MCF 10A (cell line): ENCODE results near the gene ADD3. TPM values are rescaled to one million over a fixed set of nuclear protein-coding genes. Genes with fewer than 3 reads are reported as not detected.

Experiments used
- BruUV-seq: library from RNA; stranded (reverse); fragments of 400-500 nt; replicated peaks from 2 replicates; lab custom pipeline; 2021; lab: Mats Ljungman, UMichigan
- CTCF ChIA-PET: fragments of 300-600 bp; sonication (Branson Sonifier 250); formaldehyde crosslinking; extraction: SDS; loops from one replicate; lab custom pipeline; 2021; ENCODE audit warnings: antibody characterized with exemption, inconsistent platforms; lab: Yijun Ruan, JAX
- POLR2A ChIA-PET: fragments of 300-600, 350-650 bp; sonication (Branson Sonifier 250); formaldehyde crosslinking; extraction: SDS; loops from one replicate; lab custom pipeline; 2020; ENCODE audit warnings: antibody characterized with exemption, inconsistent platforms; lab: Yijun Ruan, JAX
- DNase-seq: peaks from one replicate; pipeline ENCODE4 v3.0.0-alpha.2; 2018; ENCODE audit not compliant: unreplicated experiment
- H3K27ac Mint-ChIP-seq: one replicate; pipeline ENCODE4 v1.8.0; 2022; ENCODE audit warnings: mild to moderate bottlenecking, low read depth, mixed read lengths; ENCODE audit not compliant: unreplicated experiment
- H3K27me3 Mint-ChIP-seq: one replicate; pipeline ENCODE4 v1.8.0; 2022; ENCODE audit warnings: mixed read lengths; ENCODE audit not compliant: insufficient read depth, unreplicated experiment
- H3K36me3 Mint-ChIP-seq: one replicate; pipeline ENCODE4 v1.8.0; 2022; ENCODE audit warnings: mild to moderate bottlenecking, moderate library complexity, mixed read lengths; ENCODE audit not compliant: insufficient read depth, unreplicated experiment
- H3K4me1 Mint-ChIP-seq: one replicate; pipeline ENCODE4 v1.8.0; 2022; ENCODE audit warnings: mixed read lengths; ENCODE audit not compliant: insufficient read depth, unreplicated experiment
- H3K4me3 Mint-ChIP-seq: one replicate; pipeline ENCODE4 v1.8.0; 2022; ENCODE audit warnings: mild to moderate bottlenecking, moderate library complexity, mixed read lengths; ENCODE audit not compliant: unreplicated experiment
- H3K9me3 Mint-ChIP-seq: one replicate; pipeline ENCODE4 v1.8.0; 2022; ENCODE audit warnings: mixed read lengths; ENCODE audit not compliant: unreplicated experiment
- intact Hi-C: fragments of 100-400 bp; cut with micrococcal nuclease; formaldehyde crosslinking; loops from 2 replicates; pipeline ENCODE4 v1.14.1; 2022
- total RNA-seq: library from RNA; stranded (reverse); gene quantifications from 2 replicates; pipeline ENCODE4 v1.2.3, GENCODE V29; 2022
- TF ChIP-seq, protein P1 (sequence below): fragments of 200-600 bp; IDR thresholded peaks from one replicate; pipeline ENCODE4 v1.8.0; 2022; ENCODE audit warnings: antibody characterized with exemption, mild to moderate bottlenecking; ENCODE audit not compliant: unreplicated experiment

Gene ADD3
- total RNA-seq, 1 experiment from 2014 or later: 14.5 TPM

DNA sequence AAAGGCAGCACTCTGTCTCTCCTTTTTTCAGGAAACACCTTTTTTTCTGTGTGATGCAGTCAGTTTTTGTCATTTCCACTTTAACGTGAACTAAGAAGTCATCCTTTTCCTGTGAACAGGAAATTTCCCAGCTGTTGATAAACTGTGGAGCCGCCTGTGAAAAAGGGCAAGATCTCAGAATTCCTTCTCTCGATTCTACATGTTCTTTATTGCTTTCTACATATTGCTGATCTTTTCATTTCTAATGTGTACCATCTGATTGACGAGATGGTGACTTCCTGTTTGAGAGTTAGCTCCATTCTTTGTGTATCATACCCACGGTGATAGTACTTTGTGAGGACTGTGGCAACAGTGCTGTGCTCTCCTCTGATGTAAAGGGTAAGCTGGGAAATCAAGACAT is 50.4 kb downstream of the ADD3 start:
- ChIA-PET POLR2A (interaction anchor here (0.6 to 1.6 kb wide), 2 partner anchors 19 to 135 kb away, joined by 3 read pairs; partner anchors contain the start of gene XPNPEP1), CTCF (interaction anchor here (0.6 to 1.3 kb wide), 5 partner anchors 10 to 178 kb away, joined by 3 to 6 read pairs (median 3); no protein-coding TSS in a partner anchor)
- Mint-ChIP-seq H3K27me3 (no peaks in the 10 kb centered on the region), H3K36me3 (no peaks in the 10 kb centered on the region), H3K4me1 (peaks cover 10% of the 10 kb centered on the region), H3K27ac (no peak overlapping the region), H3K9me3 (no peaks in the 10 kb centered on the region), H3K4me3 (no peak overlapping the region)
- intact Hi-C loops: no loop called here
- TF ChIP-seq, protein P1, sequence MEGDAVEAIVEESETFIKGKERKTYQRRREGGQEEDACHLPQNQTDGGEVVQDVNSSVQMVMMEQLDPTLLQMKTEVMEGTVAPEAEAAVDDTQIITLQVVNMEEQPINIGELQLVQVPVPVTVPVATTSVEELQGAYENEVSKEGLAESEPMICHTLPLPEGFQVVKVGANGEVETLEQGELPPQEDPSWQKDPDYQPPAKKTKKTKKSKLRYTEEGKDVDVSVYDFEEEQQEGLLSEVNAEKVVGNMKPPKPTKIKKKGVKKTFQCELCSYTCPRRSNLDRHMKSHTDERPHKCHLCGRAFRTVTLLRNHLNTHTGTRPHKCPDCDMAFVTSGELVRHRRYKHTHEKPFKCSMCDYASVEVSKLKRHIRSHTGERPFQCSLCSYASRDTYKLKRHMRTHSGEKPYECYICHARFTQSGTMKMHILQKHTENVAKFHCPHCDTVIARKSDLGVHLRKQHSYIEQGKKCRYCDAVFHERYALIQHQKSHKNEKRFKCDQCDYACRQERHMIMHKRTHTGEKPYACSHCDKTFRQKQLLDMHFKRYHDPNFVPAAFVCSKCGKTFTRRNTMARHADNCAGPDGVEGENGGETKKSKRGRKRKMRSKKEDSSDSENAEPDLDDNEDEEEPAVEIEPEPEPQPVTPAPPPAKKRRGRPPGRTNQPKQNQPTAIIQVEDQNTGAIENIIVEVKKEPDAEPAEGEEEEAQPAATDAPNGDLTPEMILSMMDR: no peak
- no peak for DNase-seq
- no TSS peak for BruUV-seq

DNA sequence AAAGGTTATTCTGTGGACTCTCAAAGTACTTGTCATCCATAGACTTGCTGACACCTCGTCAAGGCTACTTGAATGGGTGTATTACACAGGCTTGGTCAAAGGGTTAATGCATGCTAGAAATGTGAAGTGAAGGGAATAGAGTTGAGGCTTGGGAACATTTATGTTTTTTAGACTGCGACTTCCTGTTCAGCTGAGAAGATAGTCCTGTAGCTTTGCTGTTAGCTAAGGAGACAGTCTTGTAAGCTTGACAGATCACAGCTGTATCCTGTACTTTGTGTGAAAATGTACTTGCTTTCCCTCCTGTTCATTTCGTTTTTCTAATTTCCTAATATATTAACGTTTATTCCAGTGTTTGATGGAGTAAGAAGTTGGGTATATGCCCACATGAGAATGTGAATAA is 52.1 kb downstream of the ADD3 start:
- Mint-ChIP-seq H3K36me3 (no peaks in the 10 kb centered on the region), H3K9me3 (no peaks in the 10 kb centered on the region), H3K27ac (no peak overlapping the region), H3K4me3 (no peak overlapping the region), H3K27me3 (no peaks in the 10 kb centered on the region), H3K4me1 (peaks cover 10% of the 10 kb centered on the region)
- DNase-seq: no peak
- ChIA-PET POLR2A (no interaction called here), CTCF (interaction anchor here (0.6 kb wide), 1 partner anchor 246 kb away, joined by 3 read pairs; no protein-coding TSS in a partner anchor)
- TF ChIP-seq, protein P1: no peak
- no TSS peak for BruUV-seq
- intact Hi-C loops: no loop called here

DNA sequence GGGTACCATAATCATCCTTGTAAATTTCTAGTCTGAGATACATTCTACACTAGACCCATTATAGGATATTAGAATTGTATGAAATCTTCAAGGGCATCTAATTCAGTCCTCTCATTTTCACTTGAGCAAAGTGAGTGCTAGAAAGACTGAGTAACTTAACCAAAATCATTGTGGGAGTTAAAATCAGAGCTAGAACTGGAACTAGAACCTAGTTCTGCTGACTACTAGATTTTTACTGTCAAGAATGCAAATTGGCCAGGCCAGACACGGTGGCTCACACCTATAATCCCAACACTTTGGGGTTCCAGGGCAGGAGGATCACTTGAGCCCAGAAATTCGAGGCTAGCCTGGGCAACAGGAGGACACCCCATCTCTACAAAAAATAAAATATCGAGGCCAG is 53.9 kb downstream of the ADD3 start:
- ChIA-PET POLR2A (no interaction called here), CTCF (interaction anchor here (0.6 kb wide), 1 partner anchor 63 kb away, joined by 6 read pairs; no protein-coding TSS in a partner anchor)
- no peaks in the 10 kb centered on the region for H3K27me3 Mint-ChIP-seq
- H3K36me3 Mint-ChIP-seq: no peaks in the 10 kb centered on the region
- intact Hi-C loops: no loop called here
- TF ChIP-seq, protein P1: no peak
- no peak overlapping the region for H3K4me3 Mint-ChIP-seq
- BruUV-seq: no TSS peak
- no peak overlapping the region for H3K27ac Mint-ChIP-seq
- no peak for DNase-seq
- peaks cover 8% of the 10 kb centered on the region for H3K4me1 Mint-ChIP-seq
- no peaks in the 10 kb centered on the region for H3K9me3 Mint-ChIP-seq

DNA sequence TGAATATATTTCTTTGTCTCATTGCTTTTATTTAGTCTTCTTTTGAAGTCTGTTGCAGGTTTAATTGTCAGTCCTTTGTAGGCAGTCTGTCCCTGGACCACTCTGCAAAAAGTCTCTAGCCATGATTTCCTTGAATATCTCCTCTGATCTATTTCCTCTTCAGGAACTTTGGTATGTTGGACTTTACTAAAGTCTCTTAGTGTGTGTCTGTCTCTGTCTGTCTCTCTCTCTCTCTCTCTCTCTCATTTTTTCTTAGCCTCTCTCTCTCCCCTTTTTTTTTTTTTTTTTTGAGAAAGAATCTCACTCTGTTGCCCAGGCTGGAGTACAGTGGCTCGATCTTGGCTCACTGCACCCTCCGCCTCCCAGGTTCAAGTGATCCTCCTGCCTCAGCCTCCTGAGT is 57.5 kb downstream of the ADD3 start:
- BruUV-seq: no TSS peak
- POLR2A ChIA-PET: no interaction called here
- no peaks in the 10 kb centered on the region for H3K36me3 Mint-ChIP-seq
- H3K27ac Mint-ChIP-seq: no peak overlapping the region
- CTCF ChIA-PET: interaction anchor here (0.7 kb wide), 1 partner anchor 1333 kb away, joined by 3 read pairs; no protein-coding TSS in a partner anchor
- H3K4me1 Mint-ChIP-seq: peaks cover 12% of the 10 kb centered on the region
- H3K4me3 Mint-ChIP-seq: no peak overlapping the region
- intact Hi-C loops: no loop called here
- TF ChIP-seq, protein P1: no peak
- H3K9me3 Mint-ChIP-seq: no peaks in the 10 kb centered on the region
- no peaks in the 10 kb centered on the region for H3K27me3 Mint-ChIP-seq
- DNase-seq: no peak
